Stimulated activated CD4-positive, alpha-beta T cell treated with anti-CD3 and anti-CD28 coated beads, Interleukin-4, amount 100 ng/mL, for 1 hour (primary cell): ENCODE measurements around the gene PAFAH2.

Experiments
- DNase-seq: peaks from one replicate; pipeline ENCODE4 v3.0.0-alpha.2; 2020

The PAFAH2 gene

DNA sequence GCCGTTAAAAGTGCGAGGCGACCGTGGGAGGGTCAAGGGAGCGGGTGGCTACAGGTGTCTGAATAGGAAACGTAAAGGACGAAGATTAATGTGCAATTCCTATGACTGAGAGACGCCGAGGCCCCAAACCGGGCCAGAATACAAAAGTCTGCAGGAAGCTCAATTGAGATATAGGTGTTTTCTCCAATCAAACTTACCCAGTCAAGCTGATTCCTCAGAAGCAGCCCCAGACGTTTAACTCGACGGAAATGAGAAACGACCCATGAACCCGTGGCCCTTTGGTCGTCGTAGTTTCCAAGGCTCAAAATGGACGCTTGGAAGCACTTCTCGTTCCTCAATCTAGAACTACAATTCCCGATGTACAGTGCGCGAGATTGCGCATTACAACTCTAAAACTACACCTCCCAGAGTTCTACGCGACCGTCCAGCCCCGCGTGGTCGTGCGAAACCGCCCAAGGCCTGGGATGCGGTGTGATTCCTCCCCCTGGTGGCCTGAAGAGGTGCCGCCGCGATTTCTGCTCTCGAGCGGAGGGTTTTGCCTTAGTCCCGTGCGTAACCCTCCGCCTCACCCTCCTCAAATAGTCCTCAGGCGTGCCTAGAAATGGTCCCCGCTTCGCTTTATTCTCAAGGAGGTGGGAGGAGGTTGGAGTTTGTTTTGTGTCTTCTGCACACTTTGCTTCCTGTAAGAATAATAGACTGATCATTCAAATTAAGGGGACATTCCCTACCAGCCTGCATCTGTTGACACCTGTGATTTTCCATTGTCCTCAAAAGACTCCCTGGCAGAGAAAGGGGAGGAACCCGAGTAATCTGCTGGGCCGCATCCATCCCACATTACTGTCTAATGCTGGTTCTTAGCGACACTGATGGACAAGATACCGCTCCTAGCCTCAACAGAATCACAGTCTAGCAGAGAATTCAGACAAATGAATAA, at the start of gene PAFAH2:
Gene PAFAH2 (minus strand): TSS at position 236 of the 934 bp plus-strand sequence. CDS start 7,247 bp downstream, outside the sequence.
- peak; percentile 94 for DNase-seq

DNA sequence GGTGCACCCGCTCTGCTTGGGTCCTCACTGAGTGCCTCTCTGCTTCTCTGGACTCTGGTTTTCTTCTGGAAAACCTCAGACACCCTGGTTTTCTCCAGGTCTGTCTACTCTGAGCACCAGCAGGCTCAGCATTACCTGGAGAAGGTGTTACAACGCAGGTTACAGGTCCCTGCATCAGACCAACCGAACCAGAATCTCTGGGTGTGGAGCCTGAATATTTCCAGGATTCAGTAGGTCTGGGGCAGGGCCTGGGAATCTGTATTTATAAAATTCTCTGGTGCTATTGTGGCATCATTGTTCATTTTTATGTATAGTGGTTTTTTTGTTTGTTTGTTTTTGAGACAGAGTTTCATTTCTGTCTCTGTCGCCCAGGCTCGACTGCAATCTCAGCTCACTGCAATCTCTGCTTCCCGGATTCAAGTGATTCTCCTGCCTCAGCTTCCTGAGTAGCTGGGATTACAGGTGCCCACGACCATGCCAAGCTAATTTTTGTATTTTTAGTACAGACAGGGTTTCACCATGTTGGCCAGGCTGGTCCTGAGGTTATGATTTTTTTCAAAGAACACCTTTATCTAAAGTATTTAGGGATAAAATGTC, 49.5 kb upstream of the PAFAH2 start:
- no peak for DNase-seq

DNA sequence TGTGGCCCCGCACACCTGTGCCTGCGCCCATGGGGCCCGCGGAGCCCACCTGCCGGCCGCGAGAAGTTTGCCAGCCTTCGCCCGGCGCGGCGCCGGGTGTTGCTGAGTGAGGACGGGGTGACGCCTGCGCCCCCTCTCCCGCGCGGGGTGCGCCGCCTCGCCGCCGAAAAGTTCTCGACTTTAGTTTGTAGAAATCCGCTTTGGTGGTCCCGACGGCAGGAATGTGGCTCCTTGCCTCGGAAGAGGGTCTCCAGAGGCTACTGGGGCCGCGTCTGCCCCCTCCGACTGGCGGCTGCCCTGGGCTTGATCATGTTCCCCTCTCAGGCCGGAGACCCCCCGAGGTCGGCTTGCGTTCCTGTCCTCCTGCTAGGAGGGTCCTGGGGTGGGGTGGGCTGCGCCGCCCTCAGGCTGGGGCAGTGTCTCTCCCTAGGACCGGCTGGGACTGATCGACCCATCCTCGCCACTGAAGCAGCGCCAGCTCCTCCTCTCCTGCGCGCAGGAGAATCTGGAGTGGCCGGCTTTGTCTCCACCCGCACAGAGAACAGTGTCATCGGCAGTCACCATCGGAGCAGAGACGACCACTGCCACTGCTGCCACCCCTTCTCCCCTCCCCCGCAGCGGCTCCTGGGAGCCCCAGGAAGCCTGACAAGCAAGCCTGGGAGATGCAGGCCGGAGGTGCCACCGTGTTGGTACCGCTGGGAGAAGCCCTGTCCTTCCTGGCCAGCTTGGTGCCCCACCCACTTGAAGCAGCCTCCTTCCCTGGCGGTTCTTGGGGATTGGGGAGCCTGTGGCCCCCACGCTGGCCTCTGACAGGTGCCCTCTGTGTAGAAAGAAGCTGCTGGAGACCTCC, 48.6 kb upstream of the PAFAH2 start:
- DNase-seq = no peak

DNA sequence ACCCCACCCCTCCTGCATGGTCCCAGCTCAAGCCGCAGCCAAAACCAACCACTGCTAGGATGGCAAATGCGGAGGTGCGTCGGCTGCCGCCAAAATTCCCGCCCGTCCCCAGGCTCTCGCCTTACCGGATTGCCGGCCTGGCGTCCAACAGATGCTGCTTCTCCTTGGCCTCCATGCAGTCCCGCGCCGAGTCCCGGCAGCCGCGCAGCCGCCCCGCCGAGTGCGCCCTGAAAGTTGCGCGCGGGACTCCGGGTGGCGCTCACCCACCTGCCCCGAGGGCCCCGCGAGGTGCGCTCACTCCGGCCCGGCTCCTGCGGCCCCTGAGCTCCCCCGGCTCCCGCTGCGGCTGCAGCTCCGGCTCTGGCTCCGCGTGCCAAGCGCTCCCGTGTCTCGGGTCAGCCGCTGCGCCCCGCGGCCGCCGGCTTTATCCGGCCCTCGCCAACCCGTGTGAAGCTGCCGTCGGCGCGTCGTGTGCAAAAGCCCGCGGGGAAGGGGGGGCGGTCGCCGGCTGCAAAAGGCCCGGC, 47.9 kb upstream of the PAFAH2 start, which contains the start of gene SLC30A2:
Gene SLC30A2 (minus strand): TSS at position 397 of the 524 bp plus-strand sequence. CDS start 222 bp downstream, at position 175.
- DNase-seq = no peak

DNA sequence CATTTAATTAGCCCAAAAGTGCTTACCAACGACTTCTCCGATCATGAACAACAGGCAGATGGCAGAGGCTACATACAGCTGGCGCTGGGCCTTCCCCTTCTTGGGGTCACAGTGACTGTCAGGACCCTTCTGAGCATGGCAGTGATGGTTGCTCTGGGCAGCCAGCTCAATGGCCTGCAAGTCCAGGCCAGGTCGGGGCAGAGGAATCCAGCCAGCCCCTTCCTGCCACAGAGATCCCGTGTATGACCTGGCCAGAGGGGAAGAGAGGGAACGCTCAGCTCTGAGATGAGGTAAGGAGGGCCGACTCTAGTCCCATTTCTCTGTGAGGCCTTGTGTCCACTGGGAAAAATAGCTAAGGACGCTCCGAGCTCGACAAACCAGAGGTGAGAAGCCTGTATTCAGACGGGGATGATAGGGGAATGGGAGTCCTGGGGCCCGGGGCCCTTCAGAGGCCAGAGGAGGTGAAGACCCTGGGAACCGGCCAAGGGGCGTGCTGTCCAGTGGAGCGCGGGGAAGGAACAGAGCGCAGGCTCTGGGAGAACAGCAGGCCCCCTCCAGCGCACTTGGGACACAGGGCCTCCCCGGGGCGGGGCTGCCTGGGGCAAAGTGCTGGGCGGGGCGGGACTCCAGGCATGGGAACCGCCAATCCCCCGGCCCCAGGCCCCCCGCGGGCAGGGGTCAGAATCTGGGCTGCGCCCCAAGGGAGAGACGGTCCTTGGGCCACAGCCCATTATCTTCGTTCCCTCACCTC, 47.3 kb upstream of the PAFAH2 start:
- no peak for DNase-seq

DNA sequence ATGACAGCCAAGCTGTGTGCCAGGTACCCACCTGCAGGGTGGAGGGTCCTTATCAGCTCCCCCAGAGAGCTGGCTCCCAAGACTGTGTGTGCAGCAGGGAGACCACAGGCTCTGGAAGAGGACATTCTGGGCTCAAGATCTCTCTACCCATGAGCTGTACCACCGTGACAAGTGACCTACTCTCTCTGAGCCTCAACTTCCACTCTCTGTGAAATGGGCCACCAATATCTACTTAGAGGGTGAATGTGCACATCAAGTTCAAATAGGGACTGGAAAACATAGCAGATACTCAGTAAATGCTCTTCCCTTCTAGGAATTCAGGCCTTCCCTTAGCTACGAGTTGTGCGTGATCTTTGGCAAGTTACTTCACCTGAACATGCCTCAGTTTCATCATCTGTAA, 46.6 kb upstream of the PAFAH2 start:
- no peak for DNase-seq

DNA sequence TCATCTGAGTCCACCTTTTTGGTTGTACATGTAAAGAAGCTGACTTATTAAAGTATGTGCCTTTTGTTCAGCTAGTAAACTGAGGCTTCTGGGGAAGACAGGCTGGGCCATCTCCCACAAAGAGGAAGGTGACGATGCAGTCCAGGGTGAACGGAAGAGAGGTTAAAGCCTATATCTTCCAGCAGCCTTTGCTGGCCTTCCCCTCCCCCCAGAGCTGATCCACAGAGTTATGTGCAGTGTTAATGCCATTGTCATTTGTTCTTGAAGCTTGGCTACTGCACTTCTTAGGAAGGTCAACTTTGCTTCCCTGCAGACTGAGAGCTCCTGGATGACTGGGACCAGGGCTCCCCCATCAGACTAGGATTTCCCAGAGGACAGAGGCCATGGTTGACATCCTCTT, 45.9 kb upstream of the PAFAH2 start:
- DNase-seq = no peak

DNA sequence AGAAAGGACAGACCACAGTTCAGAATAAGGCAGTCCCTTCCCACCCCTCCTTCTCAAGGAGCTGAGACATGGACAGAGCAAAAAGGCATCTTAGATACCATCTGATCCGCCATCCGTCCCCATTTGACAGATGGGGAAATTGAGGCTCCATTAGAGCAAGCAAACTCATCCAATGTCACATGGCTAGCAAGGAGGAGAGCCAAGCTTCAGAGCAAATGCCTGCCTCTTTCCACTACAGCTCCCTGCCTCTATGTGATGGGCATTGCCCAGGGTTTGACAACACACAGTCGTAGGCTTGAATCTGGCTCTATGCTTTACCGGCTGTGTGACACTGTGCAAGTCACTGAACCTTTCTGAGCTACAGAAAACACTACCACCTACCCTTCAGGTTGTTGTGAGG, 44.1 kb upstream of the PAFAH2 start:
- no peak for DNase-seq

DNA sequence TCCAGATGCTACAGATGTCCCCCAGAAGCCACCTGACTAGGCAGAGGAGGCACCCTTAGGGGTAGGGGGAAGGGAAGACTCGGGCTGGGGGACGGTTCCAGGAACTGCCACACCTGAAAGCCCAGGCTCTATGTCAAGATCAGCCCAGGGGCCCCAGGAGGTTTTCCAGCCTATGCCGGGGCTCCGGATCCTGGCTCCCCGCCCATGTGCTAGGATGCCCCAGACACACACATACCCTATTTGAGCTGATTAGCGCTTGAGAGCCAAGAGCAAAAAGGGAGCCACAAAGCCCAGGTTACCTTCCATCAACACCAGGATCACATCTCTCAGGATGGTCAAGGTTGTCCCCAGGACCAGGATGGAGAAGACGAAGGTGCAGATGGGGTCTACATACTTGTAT, 43.5 kb upstream of the PAFAH2 start:
- no peak for DNase-seq

DNA sequence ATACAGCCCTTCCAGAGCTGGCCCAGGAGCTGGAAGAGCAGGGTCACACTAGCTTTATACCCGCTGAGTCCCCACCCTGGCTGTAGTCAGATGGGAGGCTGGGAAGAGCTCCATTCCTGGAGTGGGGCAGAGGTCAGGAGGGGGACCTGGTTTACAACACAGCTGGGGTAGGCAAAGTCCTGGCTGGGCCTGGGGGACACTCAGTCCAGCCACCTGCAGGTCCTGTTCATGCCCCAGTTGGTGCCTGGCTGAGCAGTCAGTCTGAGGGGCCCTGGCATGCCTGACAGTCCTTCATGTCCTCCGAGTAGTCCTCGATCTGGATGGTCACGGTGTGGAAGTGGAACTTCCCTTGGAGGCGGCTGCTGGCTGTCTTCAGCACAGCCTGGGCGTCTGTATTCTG, 41.0 kb upstream of the PAFAH2 start:
- DNase-seq = no peak

DNA sequence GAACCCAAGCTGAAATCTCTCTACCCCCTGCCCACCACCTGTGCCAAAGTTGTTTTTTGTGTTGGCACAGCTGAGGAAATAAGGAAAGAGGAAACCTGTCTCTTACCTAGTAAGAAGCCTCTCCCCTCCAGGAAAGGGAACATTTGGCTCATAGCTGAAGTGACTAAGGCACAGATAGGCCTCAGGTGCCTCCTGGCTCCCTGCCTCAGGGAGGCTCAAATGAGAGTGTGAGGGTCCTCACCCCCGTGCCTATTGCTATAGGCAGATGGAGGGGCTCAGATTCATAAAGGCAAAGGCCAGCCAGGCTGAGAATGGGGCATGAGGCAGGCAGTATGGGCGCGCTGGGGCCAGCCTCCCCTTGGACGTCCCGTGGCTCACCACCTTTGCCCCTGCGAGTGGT, 40.6 kb upstream of the PAFAH2 start:
- no peak for DNase-seq

DNA sequence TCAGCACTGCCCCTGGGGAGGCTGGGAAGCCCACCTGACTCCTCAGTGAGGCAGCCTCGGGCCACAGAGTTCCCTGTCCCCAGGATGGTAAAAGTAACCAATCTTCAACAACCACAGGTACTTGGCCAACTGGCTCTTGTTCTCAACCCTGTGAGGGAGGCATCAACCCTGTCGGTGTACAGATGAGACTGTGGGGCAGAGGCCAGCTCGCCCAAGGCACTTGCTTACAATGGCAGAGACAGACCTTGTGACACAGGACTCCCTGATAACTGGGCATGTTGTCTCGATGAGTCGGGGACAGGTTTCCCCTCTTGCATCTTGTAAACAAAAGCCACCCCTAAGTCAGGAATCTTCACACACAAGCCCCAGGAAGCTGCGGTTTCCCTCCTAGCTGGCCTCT, 40.0 kb upstream of the PAFAH2 start:
- no peak for DNase-seq

DNA sequence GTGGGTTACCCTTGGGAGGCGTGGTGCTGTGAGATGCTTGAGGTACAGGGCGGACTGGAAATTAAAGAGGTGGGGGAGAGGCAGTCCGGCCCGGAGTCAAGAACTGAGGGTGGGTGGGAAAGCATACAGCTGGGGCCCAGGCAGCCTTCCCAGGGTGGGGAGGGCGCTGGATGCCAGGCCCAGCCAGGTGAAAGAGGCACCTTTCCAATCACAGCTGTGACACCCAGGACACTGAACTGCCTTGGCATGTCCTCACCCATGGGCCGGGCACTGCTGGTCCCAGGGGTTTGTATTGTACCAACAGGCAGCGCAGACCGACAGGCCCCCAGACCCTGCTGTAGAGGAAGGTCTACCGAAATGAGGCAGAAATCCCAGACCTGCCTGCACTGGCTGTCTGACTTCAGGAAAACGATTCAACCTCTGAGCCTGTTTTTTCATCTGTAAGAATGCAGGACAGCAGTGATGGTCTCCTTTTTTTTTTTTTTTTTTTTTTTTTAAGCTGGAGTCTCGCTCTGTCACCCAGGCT, 39.0 kb upstream of the PAFAH2 start:
- no peak for DNase-seq

DNA sequence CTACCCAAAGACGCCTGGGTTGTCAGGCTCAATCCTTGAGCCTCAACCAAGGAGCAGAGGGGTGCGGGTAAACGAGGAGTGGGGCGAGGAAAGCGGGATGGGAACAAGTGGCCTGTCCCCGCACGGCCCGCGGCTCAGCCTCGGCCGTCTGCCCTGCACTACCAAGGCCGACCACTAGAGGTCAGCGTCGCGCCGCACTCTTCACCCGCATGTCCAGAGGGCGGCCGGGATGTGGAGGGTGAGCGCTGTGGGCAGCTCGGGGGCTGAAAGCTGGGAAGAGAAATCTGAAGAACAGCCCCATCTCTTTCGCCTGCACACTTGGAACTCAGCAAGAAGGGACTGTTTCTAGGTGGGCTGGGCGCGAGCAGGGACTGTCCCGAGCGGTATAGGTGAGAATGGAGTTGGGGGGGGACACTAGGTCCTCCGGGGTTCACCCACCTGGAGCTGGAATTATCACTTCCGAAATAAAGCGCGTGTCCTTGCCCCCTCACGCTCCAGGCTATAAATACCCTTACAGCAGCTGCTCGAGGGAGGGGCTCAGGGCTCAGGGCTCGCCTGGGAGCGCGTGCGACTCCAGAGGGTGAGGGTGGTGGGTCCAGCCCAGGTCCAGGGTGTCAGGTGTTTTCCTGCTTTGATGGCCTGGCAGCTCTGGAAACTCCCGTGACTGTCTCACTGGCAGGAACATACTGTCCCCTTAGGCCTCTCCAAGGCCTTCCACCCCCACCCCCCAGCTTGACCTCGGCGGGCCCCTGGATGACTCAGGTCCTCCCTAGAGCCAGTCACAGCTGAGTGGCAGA, 38.3 kb upstream of the PAFAH2 start:
- peak; percentile 77 for DNase-seq

DNA sequence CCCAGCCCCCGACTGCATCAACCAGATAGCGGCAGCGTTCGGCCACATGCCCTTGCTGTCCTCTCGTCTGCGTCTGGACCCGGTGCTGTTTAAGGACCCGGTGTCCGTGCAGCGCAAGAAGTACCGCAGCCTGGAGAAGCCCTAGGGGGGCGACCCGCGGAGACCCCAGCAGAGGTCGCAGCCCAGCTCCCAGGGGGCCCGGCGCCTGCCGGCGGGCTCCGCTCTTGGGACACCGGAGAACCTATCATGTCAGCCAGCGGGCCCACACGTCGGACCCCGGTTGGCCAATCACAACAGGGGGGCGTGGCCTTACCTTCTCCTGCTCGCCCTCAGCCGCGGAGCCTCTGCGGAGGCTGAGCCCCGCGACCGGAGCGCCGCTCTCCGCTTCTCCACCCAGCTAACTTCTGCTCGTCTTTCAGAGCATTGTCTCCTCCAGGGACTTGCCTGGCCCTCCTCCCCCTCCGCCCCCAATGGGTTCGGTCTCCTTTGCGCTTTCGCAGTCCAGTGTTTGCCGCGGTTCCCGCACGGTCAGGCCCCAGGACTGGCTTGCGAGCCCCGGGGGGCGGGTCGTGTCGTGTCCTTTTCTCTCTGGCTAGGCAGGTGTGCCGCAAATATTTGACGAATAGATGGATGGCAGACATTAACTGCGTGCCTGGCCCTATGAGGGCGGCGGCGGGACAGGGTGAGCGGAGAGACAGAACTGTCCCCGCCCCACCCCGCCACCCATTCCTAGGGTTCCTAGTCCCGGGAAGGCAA, 37.5 kb upstream of the PAFAH2 start:
- peak; percentile 93 for DNase-seq

DNA sequence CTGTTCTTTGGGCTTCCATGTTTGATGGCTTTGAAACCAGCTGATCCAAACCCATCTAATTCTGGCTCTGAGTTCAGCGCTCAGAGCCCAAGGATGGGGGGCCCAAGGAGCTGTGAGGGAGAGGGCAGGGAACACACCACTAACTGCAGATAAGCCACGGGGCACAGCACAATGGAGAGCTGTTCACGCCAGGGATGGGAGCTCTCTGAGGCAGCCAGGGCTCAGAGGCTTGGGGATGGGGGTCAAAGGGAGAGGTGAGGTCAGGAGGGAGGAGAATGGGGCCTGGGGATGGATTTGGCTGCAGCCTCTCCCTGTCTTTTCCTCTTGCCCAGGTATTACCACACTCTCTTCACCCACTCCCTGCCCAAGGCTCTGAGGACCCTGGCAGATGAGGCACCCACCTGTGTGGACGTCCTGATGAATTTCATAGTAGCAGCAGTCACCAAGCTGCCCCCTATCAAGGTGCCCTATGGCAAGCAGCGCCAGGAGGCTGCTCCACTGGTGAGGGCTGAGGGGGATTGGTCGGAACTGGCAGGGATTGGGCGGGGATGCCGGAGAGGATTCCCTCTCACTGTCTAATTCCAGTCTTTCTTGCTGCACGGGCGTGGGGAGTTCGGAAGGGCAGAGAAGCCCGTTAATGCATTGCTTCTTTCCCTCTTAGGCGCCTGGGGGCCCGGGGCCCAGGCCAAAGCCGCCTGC, 36.8 kb upstream of the PAFAH2 start:
- no peak for DNase-seq

DNA sequence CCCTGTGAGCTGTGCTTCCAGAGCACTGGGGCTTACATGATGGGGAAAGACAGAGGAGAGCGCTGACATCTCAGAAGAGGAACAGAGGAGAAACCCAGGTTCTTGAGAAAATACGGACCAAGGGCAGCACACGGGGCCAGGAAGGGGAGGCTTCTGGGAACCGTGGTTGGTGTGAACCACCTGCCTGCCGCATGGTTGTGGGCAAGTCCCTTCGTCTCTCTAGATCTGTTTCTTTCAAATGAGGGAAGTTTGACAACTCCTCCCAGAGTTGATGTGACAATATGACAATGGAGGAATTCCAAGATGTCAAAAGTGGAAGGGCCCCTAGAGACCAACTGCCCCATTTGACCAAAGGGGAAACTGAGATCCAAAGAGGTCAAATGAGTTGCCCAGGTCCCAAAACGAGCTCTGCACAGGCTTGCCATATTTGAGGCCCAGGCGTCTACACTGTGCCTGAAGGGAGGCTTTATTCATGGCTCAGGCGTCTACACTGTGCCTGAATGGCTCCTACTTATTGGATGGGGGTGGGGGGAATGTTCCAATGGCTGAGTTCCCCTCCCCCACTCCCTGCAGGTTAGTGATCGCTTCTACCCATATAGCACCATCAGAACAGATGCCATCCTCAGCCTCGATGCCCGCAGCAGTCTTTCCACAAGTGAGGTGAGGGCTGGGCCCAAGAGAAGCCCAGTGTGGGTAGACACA, 34.9 kb upstream of the PAFAH2 start:
- no peak for DNase-seq

DNA sequence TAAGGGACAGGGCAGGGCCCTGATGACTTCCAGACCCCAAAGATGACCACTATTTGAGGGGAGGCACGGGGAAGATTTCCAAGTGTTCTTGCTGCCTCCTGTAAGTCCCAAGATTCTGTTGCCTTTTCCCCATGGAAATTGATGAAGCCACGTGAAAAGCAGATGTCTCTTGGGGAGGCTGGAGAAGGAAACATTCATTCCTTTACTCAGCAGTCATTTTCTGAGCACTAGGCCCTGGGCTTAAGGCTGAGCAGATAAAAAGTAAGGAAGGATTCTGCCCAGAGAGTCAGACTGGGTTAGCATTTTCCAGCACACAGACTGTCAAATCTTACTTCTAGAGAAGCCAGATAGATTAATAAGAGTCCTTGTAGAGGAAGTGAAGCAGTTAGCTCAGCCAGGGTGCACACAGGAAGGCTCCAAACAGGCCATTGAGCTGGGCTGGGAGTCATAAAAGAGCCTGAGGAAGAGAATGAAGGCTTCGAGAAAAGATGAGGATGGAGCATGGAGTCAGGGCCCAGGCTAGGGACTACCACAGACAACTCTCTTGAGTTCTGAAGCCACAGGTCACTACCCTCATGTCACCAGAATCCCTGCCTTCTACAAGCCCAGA, 33.9 kb upstream of the PAFAH2 start:
- no peak for DNase-seq

DNA sequence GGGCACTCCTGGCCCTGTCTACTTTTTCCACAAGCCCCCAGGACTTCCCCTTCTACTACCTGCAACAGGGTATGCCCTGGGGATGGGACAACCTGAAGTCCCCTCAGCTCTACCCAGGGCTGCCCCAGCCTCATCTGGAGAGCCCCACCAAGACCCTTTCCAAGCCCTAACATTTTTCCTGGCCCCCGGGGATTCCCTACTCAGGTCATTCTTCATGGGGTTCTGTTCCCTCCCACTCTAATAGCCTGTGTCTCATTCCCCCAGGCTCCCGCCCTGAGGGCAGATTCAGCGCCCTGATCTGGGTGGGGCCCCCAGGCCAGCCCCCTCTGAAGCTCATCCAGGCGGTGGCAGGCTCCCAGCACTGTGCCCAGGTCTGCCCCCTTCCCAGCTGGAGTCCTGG, 33.3 kb upstream of the PAFAH2 start:
- no peak for DNase-seq
